HepG2 (cell line): ENCODE measurements around the gene SIGLEC15.

Experiments
- ASH2L ChIP-seq: fragments of 300-600, 200-600 bp; sonication (generic); IDR thresholded peaks from 2 replicates; pipeline ENCODE4 v1.7.0; 2017; ENCODE audit warnings: low read depth, mild to moderate bottlenecking, moderate library complexity, mixed read lengths, low read length; ENCODE audit not compliant: insufficient read length
- CENPT ChIP-seq: sonication (generic); formaldehyde crosslinking; IDR thresholded peaks from 2 replicates; pipeline ENCODE4 v1.8.0; 2022; ENCODE audit warnings: low read depth, mild to moderate bottlenecking, moderate library complexity, missing genetic modification reagents
- ESRRA ChIP-seq: sonication (generic); formaldehyde crosslinking; IDR thresholded peaks from 2 replicates; pipeline ENCODE4 v1.5.1; 2020; ENCODE audit warnings: mild to moderate bottlenecking, low read depth, missing genetic modification reagents
- FOSL1 ChIP-seq: sonication (generic); formaldehyde crosslinking; IDR thresholded peaks from 2 replicates; pipeline ENCODE4 v1.9.0; 2021; ENCODE audit warnings: missing genetic modification reagents, borderline replicate concordance
- ISL2 ChIP-seq: sonication (generic); formaldehyde crosslinking; IDR thresholded peaks from 2 replicates; pipeline ENCODE4 v1.5.0; 2020; ENCODE audit warnings: missing genetic modification reagents
- POLR2A ChIP-seq, 2 experiments: IDR thresholded peaks; 2 replicates each; pipeline ENCODE4 v1.6.1; 2011; ENCODE audit warnings: low read depth in 2 of 2, low read length in 2 of 2, mild to moderate bottlenecking in 1 of 2, moderate library complexity in 1 of 2; ENCODE audit not compliant: insufficient read depth in 1 of 2
- ZFP36 ChIP-seq: fragments of 150-350 bp; IDR thresholded peaks from 2 replicates; pipeline ENCODE4 v1.6.1; 2018; ENCODE audit warnings: borderline replicate concordance, low read length, low read depth; ENCODE audit not compliant: partially characterized antibody
- ZNF232 ChIP-seq: sonication (generic); formaldehyde crosslinking; IDR thresholded peaks from 2 replicates; pipeline ENCODE4 v1.4.0; 2020; ENCODE audit warnings: missing genetic modification reagents, borderline replicate concordance
- ZNF605 ChIP-seq: sonication (generic); formaldehyde crosslinking; IDR thresholded peaks from 2 replicates; pipeline ENCODE4 v1.8.0; 2022; ENCODE audit warnings: mild to moderate bottlenecking, missing genetic modification reagents
- TF ChIP-seq, protein P1 (sequence below): sonication (generic); formaldehyde crosslinking; IDR thresholded peaks from 2 replicates; pipeline ENCODE4 v1.5.0; 2020; ENCODE audit warnings: mild to moderate bottlenecking, missing genetic modification reagents, moderate library complexity

DNA sequence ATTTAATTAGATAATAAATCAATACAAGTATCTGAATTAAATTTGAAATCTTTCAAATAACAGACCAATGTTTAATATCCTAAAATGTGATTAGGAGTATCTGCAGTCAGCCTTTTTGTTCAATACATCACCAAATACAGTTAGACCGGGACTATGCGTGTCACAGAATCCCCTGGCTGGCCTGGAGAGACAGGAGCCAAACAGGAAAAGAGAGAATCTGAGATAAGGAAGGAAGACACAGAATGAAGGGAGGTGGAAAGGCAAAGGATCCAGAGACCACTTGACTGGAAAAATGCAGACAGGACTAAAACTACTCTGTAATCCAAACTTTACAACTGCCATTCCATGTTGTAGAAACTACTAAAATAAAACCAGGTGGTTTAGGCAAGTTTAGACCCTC lies 66.3 kb downstream of the SIGLEC15 start:
- TF ChIP-seq ASH2L (no peak), ZFP36 (no peak), ZNF605 (CRISPR knock-in tag) (no peak), ZNF232 (CRISPR knock-in tag) (no peak), ISL2 (CRISPR knock-in tag) (no peak), CENPT (no peak), FOSL1 (CRISPR knock-in tag) (no peak), ESRRA (CRISPR knock-in tag) (no peak), POLR2A (IDR thresholded peaks at IDR 0.05; ENCODE audit: insufficient read depth in 1 of 2, low read depth in 2 of 2, low read length in 2 of 2) (no peak)
- TF ChIP-seq, protein P1, sequence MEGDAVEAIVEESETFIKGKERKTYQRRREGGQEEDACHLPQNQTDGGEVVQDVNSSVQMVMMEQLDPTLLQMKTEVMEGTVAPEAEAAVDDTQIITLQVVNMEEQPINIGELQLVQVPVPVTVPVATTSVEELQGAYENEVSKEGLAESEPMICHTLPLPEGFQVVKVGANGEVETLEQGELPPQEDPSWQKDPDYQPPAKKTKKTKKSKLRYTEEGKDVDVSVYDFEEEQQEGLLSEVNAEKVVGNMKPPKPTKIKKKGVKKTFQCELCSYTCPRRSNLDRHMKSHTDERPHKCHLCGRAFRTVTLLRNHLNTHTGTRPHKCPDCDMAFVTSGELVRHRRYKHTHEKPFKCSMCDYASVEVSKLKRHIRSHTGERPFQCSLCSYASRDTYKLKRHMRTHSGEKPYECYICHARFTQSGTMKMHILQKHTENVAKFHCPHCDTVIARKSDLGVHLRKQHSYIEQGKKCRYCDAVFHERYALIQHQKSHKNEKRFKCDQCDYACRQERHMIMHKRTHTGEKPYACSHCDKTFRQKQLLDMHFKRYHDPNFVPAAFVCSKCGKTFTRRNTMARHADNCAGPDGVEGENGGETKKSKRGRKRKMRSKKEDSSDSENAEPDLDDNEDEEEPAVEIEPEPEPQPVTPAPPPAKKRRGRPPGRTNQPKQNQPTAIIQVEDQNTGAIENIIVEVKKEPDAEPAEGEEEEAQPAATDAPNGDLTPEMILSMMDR (CRISPR knock-in tag), result no peak
